Measurements from ENCODE around the gene PSEN1. TPM values are rescaled to one million over a fixed set of nuclear protein-coding genes. Genes with fewer than 3 reads are reported as not detected.

PSEN1 gene
- total RNA-seq, 1 donor from 2014 or later, result 51.5 TPM

DNA sequence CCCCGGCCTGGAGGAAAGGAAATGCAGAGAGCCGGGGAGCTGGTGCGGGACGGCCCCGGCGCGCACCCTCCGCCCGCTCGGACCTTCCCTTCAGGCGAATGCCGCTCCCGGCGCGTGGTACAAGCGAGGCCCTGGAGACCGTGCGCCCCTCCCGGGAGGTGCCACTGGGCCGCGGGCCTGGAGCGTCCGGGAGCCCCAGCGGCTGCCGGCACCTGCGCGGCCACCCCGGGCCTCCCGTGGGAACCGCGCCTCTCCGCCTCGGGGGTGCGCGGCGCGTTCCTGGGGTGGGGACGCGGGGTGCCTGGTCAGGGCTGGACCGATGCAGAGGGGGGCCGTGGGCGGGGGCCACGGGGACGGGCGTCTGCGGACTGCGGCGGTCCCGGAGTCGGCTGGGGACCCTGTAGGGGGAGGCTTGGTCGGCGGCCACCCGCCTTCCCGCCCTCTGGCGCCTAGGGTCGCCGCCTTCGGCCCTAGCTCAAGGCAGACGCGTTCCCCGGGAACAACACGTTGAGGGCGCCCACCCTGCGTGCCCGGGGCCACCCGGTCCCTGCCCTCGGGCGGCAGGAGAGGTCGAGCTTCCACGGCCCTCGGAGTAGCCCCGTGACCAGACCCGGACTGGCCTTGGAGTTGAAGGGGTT is 101.6 kb downstream of the PSEN1 start:
- no peak for DNase-seq (ENCODE audit: extremely low read depth, low read depth, low spot score)

GRCh38 chr14:73238424-73238852 is 102.1 kb downstream of the PSEN1 start:
- DNase-seq (ENCODE audit: extremely low read depth, low read depth, low spot score), result no peak

DNA sequence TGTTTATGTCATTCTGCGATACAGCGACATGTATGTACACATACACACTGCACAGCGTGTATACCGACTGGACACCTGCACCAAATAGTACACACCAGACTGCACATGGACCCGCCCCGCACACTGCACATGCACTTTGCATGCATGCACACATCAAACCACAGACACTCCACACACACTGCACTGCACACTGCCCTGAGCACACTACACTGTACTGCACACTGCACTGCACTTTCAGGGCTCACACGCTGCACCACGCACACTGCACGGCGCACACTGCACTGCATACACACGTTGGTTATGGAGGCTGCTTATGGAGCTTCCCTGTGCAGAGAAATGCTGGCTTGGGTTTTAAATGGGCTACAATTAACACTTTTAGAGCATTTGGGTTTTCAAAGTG is 102.6 kb downstream of the PSEN1 start:
- no peak for DNase-seq (ENCODE audit: extremely low read depth, low read depth, low spot score)

- no peak for DNase-seq (ENCODE audit: extremely low read depth, low read depth, low spot score)
Measured at GRCh38 chr14:73239393-73240241, 103.3 kb downstream of the PSEN1 start.

GRCh38 chr14:73240816-73241480 is 104.6 kb downstream of the PSEN1 start:
- no peak for DNase-seq (ENCODE audit: extremely low read depth, low read depth, low spot score)

DNA sequence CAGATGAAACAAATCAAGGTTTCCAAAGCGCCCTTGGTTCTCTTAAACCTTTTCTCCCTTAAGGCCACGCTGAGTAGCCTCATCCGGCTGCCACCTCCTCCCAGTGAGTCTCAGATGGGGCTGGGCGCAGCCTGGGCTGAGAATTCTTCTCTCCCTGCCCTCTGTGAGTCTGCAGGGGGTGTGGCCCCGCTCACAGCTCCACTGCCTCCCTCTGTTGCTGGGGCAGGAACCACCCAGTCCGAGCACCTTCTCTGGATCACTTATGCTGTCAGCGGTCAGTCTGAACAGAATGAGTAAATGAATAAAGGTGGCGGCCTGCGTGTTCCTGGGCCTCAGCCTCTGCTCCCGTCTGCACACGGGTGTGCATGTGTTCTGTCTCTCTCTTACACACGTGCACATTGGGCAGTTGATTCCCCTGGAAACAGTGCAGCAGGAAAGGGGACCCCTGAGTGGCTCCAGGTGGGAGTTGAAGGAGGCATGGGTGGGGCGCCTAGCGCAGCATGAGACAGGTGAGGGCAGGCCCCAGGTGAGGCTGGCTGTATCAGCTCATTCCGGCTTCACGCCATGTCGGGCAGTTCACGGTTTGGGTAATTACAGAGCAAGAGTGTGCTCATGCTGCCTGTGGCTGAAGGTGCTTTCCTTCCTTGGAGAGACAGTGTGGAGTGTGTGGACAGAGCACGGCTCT is 105.3 kb downstream of the PSEN1 start:
- no peak for DNase-seq (ENCODE audit: extremely low read depth, low read depth, low spot score)

DNA sequence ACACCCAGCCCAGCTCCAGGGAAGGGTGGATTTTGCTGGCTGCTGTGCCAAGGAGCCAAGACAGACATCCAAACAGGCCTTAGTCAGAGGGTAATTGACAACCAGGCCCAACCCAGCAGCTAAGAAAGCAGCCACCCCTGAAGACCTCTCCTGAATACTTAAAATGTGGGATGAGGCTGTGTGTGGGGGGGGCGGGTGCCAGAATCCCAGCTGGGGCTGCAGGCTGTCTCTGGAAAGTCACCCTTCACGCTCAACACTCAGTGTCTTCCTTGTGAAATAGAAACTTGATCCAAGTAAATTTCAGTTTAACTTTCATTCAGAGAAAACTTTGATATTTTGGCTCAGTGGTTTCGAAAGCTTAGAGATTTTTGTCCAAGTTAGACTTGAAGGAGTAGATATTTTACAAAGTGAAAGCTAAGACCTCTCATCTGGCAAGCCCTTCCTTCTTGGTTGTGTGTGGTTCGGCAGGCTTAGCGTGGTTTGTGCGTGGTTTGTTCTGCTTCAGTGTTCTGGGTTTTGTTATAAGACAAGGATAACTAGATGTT is 106.1 kb downstream of the PSEN1 start:
- no peak for DNase-seq (ENCODE audit: extremely low read depth, low read depth, low spot score)

GRCh38 chr14:73243341-73243740 is 107.0 kb downstream of the PSEN1 start:
- no peak for DNase-seq (ENCODE audit: extremely low read depth, low read depth, low spot score)

- DNase-seq (ENCODE audit: extremely low read depth, low read depth, low spot score), result no peak
Measured at GRCh38 chr14:73243748-73244147, 107.4 kb downstream of the PSEN1 start.

DNA sequence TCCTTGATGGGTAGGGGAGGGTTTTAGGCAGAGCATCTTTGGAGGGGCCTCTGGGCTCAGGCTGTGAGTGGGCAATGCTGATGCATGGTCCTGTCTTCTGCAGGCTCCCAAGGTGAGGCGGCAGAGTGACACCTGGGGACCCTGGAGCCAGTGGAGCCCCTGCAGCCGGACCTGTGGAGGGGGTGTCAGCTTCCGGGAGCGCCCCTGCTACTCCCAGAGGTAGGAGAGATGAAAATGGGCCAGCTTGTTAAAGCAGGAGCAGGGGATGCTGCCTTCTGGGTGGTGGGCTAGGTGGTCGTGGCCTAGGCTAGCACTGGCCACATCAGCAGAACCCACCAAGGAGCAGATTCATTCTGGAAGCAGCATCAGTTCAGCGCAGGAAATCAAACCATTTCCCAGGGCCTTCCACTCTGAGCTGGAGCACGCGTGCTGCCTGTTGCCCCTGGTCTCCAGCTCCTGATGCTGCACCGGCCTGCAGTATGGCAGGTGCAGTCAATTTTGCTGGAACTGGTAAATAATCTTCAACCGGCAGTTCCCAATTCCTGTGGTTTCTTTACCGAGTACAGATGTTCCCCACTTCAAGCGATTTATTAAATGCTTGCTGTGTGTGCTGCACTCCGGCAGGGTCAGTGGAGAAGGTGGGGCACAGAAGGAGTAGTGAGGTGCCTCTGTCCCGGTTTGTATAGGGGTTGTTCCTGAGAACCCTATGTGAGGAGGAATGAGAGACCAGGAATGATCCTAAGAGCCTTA is 108.4 kb downstream of the PSEN1 start:
- DNase-seq (ENCODE audit: extremely low read depth, low read depth, low spot score), result no peak

DNA sequence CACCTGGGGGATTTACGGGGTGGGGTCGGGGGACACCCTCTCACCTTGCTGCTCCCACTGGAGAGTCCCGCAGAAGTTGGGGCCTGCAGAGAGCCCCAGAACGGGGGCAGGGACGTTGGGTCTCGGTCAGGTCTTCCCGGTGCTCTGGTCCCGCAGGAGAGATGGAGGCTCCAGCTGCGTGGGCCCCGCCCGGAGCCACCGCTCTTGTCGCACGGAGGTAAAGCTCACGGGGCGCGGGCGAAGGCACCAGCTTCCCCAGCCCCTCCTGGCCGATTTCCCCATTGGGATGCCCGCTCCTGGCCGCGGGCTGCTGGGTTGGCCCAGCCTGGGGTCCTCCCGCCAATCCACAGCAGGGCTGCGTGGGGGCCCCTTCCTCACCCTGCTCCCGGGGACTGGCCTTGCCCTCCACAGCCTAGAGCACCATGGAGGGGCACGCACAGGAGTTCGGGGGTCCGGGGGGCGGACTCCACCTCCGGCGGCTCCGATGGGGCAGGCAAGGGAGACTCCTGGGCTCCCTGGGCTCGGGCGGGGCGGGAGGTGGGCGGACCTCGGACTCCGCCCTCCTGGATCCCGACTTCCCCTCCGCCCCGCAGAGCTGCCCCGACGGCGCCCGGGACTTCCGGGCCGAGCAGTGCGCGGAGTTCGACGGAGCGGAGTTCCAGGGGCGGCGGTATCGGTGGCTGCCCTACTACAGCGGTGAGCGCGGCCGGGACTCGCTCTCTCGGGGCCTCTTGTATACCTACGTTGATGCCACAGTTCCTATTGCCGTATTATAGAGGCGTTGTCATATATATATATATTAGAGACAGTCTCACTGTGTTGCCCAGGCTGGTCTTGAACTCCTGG is 109.4 kb downstream of the PSEN1 start:
- no peak for DNase-seq (ENCODE audit: extremely low read depth, low read depth, low spot score)

- no peak for DNase-seq (ENCODE audit: extremely low read depth, low read depth, low spot score)
Measured at GRCh38 chr14:73246387-73247150, 110.3 kb downstream of the PSEN1 start.

- no peak for DNase-seq (ENCODE audit: extremely low read depth, low read depth, low spot score)
Measured at GRCh38 chr14:73248108-73248868, 112.0 kb downstream of the PSEN1 start.

DNA sequence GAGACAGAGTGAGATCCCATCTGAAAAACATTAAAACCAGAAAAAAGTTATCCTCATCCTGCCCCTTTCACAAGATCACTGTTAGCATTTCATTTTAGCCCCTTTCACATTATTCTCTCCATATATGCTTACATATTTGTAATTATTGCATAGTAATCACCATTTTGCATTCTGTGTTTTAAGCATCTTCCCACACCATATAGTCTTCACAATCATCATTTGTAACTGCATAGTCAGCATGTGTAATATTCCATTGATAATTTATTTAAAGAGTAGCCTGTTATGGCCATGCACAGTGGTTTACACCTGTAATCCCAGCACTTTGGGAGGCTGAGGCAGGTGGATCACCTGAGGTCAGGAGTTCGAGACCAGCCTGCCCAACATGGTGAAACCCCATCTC is 112.8 kb downstream of the PSEN1 start:
- no peak for DNase-seq (ENCODE audit: extremely low read depth, low read depth, low spot score)

DNA sequence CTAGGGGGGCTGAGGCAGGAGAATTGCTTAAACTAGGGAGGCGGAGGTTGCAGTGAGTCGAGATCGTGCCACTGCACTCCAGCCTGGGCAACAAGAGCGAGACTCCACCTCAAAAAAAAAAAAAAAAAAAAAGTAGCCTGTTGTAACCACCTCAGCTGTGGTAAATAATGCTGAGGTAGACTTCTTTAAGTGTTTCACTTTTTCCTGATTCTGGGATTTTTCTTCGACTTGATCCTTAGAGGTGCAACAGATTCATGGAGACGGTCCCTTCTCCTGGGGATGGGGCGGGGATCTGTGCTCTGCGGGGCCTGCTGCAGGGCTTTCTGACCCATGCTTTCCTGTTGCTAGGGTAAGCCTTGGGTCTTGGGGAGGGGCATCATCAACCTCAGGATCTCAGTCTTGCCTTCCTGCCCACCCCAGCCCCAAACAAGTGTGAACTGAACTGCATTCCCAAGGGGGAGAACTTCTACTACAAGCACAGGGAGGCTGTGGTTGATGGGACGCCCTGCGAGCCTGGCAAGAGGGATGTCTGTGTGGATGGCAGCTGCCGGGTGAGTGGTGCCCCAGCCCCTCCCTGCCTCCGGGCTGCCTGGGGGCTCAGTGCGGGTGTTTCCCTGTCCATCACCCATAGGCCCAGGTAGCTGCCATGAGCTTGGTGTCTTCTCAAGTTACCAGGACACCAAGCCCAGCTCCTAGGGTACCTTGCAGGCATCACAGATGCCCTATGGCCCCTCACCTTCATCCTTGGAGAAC is 113.4 kb downstream of the PSEN1 start:
- DNase-seq (ENCODE audit: extremely low read depth, low read depth, low spot score), result no peak

GRCh38 chr14:73250317-73250713 is 114.0 kb downstream of the PSEN1 start:
- DNase-seq (ENCODE audit: extremely low read depth, low read depth, low spot score), result no peak
